SK-N-DZ (cell line): Measurements from ENCODE around the gene RBM8A.

Experiments used
- DNase-seq: peaks from one replicate; pipeline ENCODE4 v3.0.0-alpha.2; 2015; ENCODE audit warnings: low spot score

Gene RBM8A

DNA sequence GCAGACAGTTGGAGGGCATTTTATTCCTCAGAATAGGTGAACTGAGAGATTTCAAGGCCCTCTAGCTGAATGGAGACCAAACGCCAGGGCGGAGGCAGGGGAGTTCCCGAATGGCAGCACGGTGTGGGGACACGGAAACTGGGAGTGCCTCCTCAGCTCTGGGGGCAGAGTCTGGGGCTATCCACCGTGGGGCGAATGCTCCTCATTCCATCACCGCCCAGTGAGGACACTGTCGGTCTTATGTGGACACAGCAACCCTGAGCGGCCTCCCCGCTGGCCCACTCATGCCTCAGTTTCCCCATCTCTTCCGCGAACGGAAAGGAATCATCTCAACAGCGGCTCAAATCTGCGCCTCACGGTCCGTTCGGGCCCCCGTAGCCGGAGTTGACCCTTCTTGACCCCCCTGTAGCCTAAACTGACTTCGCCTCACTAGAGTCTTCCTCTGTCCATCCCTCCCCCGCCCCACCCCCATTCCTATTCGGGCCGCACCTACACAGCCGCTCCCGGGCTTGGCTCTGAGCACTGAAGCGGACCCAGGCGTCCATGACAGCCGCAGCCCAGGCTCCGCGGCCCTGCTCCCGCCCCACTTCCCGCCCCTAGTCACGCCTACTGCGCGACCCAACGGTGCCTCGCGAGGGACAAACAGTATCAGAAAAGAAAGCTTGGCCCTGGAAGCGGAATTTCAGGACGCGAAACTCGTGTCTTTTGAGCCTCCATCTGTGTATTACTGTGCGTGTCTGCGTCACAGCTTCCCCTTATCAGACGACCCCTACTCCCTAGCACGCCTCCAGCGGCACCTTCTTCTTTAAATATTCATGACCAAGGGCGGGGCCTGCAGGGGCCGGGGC lies 8.9 kb downstream of the RBM8A start, which contains the start of gene PEX11B:
Gene PEX11B (minus strand): TSS at position 574 of the 848 bp plus-strand sequence. CDS start 29 bp downstream, at position 545.
- DNase-seq, result peak; percentile 93

DNA sequence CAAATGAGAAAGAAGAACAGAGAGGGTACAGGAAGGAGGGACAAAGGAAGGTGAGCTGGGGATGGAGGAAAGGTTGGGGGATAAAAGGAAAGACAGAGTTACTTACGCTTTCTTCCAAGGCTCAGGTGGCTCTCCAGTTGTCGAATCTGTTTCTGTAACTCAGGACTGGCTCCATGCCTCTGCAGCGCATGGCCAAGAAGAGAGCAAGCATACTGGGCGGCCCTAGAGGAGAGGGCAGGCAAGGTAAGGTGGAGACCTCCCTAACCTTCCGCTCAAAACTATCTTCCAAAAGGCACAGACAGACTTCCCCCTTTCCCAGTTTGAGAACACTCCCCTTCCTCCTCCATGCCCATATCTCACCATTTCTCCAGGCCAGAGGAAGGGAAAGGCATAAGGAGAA lies 9.7 kb downstream of the RBM8A start:
- DNase-seq, result no peak

DNA sequence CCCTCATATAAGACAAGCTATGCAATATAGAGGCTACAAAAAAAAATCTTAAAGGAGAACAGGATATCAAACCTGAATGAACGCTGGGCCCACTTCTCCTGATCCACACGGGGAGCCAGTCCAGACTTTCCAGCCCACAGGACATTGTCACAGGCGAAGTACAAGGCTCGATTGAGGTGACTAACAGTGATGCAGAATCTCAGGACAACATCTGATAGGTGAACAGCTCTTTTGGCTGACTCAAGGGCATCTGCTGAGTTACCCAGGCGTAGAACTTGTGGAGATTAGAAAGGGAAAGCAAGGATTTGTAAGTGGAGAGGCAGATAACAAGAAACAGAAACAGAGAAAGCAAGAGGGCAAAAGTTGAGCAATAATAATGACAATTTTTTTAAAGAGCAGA lies 10.5 kb downstream of the RBM8A start:
- DNase-seq, result no peak

DNA sequence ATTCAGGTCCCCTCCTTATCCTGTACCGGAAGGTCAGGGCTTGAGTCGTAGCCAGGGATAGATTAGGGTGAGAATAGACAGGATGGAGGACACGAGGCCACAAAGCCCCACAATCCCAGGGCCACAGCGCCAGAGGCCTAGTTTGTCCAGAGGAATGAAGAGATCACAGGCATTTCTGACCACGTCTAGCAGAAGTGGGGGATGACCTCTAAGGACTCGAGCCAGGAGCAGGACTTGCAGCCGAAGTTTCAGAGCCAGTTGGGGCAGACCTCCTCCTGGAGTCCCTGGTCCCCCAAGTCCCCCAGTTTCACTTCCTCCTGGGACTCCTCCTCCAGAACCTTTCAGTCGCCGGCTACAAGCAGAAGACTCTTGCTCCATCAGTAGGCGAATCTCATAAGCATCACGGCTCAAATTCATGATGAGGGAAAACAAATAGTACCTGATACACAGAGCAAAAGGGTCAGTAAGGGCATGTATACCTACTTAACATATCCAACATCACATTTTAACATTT lies 15.1 kb downstream of the RBM8A start:
- DNase-seq, result no peak

DNA sequence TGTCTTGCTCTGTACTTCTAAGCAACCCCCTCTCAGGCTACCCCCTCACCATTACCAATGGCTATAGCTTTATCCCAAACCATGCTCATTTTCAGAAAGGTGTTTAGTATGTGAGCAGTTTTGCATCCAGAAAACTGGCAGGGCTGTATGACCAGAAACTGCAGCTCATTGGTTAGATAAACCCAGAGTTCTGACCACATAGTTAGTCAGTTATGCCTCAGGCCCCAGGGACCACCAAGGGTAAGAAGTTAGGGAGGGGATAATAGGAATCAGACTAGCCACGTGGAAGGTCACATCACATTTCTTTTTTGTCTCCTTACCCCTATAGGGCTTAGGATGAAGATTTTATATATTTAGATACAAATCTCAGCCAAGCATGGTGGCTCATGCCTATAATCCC lies 18.6 kb downstream of the RBM8A start:
- DNase-seq, result no peak

DNA sequence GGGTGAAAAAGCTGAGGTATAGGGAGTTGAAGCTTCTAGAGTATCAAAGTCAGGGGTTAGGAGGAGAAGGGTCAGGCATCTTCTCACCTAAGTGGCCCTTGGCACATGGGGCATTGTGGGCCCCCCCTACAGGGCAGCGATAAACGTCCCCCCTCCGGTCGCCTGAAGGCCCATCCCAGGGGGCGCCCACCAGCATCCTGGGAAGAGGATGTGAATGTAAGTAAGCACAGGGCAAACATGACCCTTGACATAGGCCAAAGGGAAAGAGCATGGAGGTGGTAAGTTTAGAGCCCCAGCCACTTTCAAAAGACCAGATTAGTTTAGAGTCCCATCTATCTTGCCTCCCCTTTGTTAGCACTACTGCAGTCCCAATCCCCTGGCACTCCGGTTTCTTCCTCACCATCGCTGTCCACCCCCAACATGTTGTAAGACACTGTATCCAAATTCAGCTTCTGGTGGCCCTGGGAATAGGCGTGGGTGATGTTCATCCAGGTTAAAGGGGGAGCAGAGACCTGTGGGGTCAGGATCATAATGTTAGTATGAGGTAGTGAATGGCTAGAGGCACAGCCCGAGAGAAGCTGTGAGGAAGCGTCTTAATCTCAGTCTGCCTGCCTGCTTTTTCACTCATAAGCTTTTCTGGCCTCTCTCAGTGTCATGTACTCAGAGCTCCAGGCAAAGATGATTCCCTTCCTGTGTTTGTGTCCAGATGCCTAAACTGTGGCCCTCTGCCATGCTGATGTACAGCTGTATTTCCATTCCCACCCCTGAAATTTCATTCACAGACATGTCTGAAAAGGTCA lies 20.1 kb downstream of the RBM8A start:
- DNase-seq, result peak; percentile 27

DNA sequence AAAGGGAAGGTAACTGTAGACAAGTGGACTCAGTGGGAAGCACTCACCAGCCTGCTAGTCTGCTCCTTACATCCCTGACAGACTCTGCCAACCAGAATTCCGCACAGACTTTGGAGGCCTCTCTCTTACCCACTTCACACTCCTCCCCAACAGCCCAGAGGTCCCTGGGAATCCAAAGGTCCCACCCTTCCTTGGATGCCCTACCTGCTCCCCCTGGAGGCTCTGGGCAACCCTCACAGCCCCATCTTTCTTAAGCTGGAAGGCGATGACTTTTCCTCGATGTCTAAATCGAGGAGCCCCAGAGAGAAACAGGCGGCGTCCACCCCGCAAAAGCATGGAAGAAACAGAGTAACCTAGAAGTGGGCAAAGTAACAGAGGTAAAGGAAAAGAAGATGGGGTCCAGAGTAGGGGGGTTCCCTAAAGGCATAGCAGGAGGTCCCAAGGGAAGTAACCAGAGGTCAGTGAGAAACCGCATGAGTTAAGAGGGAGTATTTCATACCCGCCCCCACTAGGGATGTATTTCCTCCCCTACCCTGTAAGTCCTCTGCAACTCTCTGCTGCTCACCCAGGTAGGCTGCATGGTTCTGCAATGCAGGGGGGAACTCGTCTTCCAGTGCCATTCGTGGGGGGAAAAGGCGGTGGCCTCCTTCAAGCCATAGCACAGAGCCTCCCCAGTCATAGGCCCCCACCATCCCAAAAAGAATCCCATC lies 25.8 kb downstream of the RBM8A start:
- DNase-seq, result no peak

DNA sequence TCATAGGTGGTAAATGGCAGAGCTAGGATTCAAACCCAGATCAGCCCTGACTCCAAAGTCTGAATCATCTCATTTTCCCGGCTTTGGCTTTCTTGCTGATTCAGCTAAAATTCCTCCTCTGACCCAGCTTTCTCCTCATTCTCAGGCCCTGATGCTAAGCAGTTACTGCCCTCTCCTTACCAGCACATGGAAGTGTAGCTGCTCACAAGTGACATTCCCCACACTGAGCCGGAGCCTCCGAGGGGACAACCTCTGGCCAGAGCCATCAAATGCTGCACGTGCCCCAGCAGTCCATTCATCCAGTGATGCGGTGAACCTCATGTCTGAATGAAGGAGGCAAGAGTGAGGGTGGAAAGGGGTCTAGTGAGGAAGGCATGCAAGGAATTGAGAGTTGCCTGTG lies 28.5 kb downstream of the RBM8A start:
- DNase-seq, result no peak

DNA sequence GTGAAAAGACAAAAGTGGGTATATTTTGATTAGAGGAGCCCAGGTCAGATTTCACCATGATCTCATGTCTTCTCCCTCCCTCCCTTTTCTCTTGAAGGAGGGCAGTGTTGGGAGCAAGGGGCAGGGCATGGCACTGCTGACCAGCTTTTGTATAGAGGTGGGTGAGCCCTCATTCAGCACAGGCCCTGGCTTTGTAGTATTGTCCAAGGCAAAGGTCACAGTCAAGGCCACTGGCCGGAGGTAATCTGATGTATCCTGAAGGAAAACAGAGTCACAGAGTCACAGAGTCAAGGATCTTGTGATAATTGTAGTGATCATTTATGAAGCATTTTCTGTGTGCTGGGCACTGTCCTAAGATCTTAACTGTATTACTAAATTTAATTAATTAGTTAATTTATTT lies 29.3 kb downstream of the RBM8A start:
- DNase-seq, result no peak

DNA sequence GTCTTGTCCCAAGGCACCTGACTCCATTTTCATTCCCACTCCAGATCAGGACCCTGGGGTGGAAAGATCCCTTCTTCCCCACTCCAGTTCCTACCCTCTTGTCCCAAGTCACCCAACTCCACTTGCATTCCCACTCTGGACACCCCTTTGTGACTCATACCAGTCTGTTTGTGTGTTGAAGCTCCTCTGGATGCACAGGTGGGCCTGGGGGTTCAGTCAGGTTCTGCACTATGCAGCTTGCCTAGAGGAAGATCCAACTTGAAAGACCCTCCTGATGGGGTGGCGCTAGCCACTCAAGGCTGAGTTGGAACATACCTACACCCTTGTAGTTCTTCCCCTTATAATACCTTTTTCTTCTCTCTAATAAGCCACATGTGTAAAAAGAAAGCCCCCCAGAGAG lies 31.8 kb downstream of the RBM8A start:
- no peak for DNase-seq

DNA sequence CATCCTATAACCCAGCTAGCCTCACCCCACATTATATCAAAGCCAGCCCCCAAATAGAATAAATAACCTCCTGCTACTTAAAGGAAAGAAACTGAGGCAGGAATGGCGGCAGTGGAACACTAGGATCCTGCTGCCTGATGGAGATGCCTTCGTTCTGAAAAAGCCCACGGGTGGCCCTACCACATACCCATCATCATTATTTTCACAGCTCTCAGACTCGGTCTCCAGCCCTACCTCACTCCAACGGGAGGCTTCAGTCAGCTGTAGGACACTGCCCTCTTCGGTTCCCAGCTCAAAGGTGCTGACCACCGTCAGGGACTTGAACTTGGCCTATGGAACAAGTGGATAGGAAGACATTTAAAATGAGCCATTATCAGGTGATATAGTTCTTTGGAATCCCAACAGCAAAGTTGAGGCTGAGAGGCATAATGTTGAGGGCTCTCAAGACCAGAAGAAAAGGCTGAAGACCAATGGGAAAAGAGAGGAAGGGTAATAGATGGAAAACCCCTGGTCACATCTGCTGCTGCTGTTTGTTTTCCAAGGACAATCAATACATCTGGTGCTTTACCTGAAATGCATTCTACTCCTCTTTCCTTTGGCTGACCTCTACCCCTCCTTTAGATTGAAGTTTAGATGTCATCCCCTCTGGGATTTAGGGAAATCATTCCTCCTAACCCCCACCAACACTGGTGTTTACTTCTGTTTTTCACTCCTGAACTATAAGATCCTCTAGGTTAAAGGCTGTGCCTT lies 33.8 kb downstream of the RBM8A start:
- DNase-seq, result no peak

DNA sequence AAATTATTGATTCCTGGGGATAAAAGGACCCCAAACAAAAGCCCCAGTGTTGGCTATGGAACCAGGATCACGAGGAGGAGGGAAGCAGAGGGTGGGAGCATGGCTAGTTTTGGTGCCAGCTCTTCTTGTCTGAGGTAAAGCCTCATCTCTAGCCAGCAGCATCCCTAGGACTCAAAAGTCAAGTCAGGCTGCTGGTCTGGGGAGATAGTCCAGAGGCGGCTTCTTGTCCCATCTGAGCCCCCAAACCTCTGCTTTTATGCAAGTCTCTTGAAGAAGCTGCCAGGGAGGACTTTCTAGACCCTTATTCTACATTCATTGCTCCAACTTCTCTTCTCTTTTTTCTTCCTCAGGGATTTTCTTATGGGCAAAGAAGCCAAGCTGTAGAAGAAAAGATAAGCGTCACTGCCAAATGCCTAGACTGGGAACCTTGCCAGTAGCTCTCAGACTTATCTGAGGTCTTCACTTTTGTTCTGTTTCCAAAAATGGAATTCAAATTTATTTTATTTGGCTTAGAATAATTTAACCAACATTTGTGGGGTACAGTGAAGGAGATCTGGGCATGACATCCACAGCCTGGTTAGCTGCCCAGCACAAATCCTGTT lies 34.7 kb downstream of the RBM8A start:
- no peak for DNase-seq

DNA sequence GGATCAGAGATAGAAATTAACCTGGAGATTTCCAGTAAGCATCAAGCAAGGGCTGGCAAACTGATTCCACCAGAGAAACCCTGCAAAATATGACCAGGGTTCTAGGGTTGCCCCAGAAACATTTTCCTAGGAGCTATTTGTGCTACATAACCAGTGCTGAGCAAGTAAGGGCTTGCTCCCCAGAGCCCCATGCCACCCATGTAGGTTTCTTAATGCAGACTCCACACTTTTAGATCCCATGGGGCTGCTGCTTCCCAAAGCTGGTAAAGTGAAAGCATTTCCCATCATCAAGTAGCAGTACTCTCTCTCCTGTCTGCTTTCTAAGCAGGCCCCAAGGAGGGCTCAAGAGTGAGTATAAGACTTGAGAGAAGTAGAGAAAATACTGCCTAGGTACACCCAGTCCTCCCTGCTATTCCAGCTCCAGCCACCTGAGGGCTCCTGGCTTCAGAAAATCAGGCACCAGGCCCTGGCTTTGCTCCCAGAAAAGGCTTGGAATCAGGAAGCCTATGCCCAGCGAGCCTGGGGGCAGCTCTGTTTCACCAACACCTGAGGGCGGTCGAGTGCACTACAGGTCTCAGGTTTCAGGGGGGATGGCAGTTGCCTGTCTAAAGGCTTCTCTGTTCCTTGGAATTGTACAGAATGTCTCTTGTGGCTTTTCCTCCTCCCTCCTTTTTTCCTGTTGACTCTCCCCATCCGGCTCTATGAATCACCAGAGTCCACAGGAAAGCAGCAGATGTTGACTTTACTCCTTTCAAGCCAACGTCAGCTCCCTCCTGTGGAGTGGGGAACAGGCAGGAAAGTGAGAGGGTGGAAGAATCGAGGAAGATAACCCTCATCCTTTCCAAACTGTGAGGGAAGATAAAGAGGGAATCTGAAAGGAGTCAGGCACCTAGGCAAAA lies 35.4 kb downstream of the RBM8A start:
- peak; percentile 95 for DNase-seq

DNA sequence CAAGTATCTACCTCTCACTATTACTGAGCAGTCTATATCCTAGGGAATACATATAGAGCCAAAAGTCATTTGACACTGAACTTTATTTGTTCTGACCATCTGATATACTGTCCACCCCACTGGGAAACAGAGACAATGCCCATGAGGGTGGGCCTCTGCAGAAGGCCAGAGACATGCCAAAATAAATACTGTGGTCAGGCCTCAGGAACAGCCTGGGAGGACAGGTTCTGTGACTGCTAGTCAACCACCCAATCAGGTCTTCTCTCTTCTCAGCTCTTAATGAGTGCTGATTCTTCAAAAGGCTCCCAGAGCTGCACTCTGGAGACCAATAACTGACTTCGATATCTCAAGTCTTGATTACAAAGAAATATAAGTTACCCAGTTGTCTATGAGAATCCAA lies 36.1 kb downstream of the RBM8A start:
- no peak for DNase-seq

DNA sequence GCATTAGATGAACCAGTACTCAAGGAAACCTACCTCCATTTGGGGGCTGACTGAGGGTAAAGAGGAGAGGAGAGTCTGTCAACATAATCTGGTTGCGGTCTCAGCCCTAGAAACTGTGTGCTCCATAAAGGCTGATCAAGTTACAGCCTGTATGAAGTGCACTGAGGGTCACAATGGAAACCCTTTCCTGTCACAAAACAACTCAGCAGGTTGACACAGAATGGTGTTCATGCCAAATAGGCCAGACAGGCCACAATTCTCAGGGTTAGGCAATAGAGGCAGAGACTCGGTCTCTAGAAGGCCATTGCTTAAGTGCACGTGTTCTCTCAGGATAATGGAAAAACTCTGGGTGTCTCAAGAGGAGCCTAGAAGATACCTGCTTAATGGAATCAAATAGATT lies 37.6 kb downstream of the RBM8A start:
- DNase-seq, result no peak

DNA sequence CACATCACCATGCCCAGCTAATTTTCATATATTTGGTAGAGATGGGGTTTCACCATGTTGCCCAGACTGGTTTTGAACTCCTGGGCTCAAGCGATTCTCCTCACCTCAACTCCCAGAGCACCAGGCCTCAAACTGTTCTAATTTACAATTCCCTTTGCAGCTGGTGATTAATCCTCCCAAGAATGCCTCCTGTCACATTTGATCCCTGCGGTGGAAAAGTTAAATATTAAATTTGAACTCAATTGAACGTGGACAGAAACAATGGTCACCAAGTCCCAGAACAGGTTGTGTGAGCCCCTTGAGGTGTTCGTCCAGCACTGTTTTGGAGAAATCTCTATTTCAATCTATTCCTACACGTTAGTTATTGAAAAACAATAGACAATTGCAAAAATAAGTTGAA lies 39.7 kb downstream of the RBM8A start:
- DNase-seq, result no peak

DNA sequence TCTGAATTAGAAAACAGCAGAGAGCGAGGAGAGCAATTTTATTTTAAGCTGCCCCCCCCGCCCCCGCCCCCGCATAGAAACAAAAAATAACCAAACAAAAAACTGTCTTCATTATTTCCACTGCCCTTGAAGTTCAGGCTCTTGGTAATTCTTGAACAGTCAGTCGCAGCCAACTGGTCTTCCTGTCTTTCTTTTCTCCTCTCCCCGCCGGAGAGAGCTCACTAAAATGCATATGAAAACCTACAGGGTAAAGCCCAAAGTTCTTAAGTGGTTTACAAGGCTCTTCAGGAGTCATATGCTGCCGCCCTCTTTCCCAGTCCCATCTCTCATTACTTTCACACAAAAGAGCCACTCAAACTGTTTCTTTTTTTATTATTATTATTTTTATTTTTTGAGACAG lies 40.5 kb downstream of the RBM8A start:
- no peak for DNase-seq

DNA sequence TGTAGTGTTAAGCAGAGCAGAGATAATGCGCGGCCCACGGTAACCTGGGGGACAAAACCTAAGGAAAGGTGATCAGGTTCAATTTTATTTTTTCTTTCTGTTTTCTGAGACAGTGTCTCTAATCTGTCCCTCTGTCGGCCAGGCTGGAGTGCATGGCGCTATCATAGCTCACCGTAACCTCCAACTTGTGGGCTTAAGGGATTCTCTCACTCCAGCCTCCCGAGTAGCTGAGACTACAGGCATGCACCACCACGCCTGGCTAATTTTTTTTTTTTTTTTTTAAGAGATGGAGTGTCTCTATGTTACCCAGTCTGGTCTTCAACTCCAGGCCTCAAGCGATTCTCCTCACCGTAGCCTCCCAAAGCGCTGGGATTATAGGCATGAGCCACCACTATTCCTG lies 40.9 kb downstream of the RBM8A start:
- no peak for DNase-seq

DNA sequence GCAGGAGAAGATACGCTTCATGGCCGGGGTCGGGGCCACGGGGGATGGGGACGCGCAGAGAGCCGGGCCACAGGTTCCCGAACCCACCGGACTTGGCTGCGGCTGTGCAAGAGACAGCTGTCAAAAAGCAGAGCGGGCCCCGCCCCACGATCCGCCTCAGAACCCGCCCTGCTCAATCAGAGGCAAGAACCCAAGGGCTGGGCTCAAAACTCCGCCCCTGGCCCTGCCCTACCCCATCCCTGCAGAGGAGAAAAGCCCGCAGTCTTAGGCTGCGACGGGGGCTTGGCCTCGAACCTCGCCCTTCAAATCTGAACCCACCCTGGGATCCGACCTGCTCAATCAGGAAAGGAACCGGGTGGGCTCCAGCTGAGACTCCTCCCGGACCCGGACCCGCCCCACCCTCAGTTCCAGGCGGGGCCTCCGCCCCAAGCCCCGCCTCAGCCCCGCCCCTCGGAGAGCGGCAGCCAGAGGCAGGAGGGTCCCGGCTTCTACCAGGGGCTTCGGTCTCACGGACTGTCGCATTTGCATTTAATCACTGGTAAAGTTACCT lies 41.5 kb downstream of the RBM8A start, which contains the start of gene ANKRD35:
Gene ANKRD35 (minus strand): TSS at position 129 of the 550 bp plus-strand sequence. CDS start 108 bp downstream, at position 21.
- DNase-seq, result peak; percentile 81
